Osteocyte (in vitro differentiated cells): ENCODE results near the gene NPRL2. TPM values are rescaled to one million over a fixed set of nuclear protein-coding genes. Genes with fewer than 3 reads are reported as not detected.
A peak's percentile ranks its signal among the peaks of the same experiment; 100 is the strongest.

Experiments used
- DNase-seq: peaks from one replicate; pipeline ENCODE4 v3.0.0; 2021; ENCODE audit warnings: mixed read lengths; ENCODE audit not compliant: unreplicated experiment; ENCODE audit errors: extremely low spot score
- H3K27ac Mint-ChIP-seq: one replicate; pipeline ENCODE4 v1.8.0; 2021; ENCODE audit warnings: mild to moderate bottlenecking, mixed read lengths; ENCODE audit not compliant: unreplicated experiment
- H3K27me3 Mint-ChIP-seq: one replicate; pipeline ENCODE4 v1.8.0; 2021; ENCODE audit warnings: mixed read lengths; ENCODE audit not compliant: unreplicated experiment
- H3K36me3 Mint-ChIP-seq: one replicate; pipeline ENCODE4 v1.8.0; 2021; ENCODE audit warnings: mixed read lengths; ENCODE audit not compliant: unreplicated experiment
- H3K4me1 Mint-ChIP-seq: one replicate; pipeline ENCODE4 v1.8.0; 2021; ENCODE audit warnings: mixed read lengths; ENCODE audit not compliant: unreplicated experiment
- H3K4me3 Mint-ChIP-seq: one replicate; pipeline ENCODE4 v1.8.0; 2021; ENCODE audit warnings: mild to moderate bottlenecking, moderate library complexity, mixed read lengths; ENCODE audit not compliant: unreplicated experiment
- H3K9me3 Mint-ChIP-seq: one replicate; pipeline ENCODE4 v1.8.0; 2021; ENCODE audit warnings: mixed read lengths; ENCODE audit not compliant: unreplicated experiment
- CTCF ChIP-seq: fragments of 200-600 bp; sonication (generic); IDR thresholded peaks from 2 replicates; pipeline ENCODE4 v1.5.0; 2021; ENCODE audit warnings: antibody characterized with exemption, mild to moderate bottlenecking, moderate library complexity
- total RNA-seq: library from RNA; stranded (reverse); gene quantifications from 2 replicates; pipeline ENCODE4 v1.2.1, GENCODE V29; 2021

Gene NPRL2
- total RNA-seq, 1 donor from 2014 or later, result 21.0 TPM

GRCh38 chr3:50321336-50322114 lies 29.1 kb downstream of the NPRL2 start:
- H3K4me1 Mint-ChIP-seq, result peaks cover 32% of the 10 kb centered on the region
- peak overlapping the region; percentile 99 for H3K27ac Mint-ChIP-seq
- no peaks in the 10 kb centered on the region for H3K9me3 Mint-ChIP-seq
- DNase-seq, result peak; percentile 95
- no peaks in the 10 kb centered on the region for H3K27me3 Mint-ChIP-seq
- H3K4me3 Mint-ChIP-seq, result peak overlapping the region; percentile 82
- peak; percentile 67 for TF ChIP-seq CTCF
- peaks cover 3% of the 10 kb centered on the region for H3K36me3 Mint-ChIP-seq

GRCh38 chr3:50320853-50321335 lies 29.7 kb downstream of the NPRL2 start:
- TF ChIP-seq CTCF, result no peak
- peak overlapping the region; percentile 60 for H3K27ac Mint-ChIP-seq
- peaks cover 7% of the 10 kb centered on the region for H3K36me3 Mint-ChIP-seq
- DNase-seq, result peak; percentile 91
- peak overlapping the region; percentile 84 for H3K4me3 Mint-ChIP-seq
- H3K4me1 Mint-ChIP-seq, result peaks cover 32% of the 10 kb centered on the region
- no peaks in the 10 kb centered on the region for H3K27me3 Mint-ChIP-seq
- no peaks in the 10 kb centered on the region for H3K9me3 Mint-ChIP-seq

GRCh38 chr3:50319894-50320625 lies 30.5 kb downstream of the NPRL2 start:
- Mint-ChIP-seq H3K9me3 (no peaks in the 10 kb centered on the region), H3K36me3 (peaks cover 7% of the 10 kb centered on the region), H3K4me3 (peak overlapping the region; percentile 84), H3K4me1 (peaks cover 33% of the 10 kb centered on the region), H3K27me3 (no peaks in the 10 kb centered on the region), H3K27ac (peak overlapping the region; percentile 60)
- no peak for DNase-seq
- no peak for TF ChIP-seq CTCF

- Mint-ChIP-seq H3K4me1 (peaks cover 28% of the 10 kb centered on the region), H3K27me3 (no peaks in the 10 kb centered on the region)
Observed at GRCh38 chr3:50319181-50319893, 31.2 kb downstream of the NPRL2 start.

More at GRCh38 chr3:50319181-50319893, 31.2 kb downstream of the NPRL2 start:
- TF ChIP-seq CTCF, result no peak
- Mint-ChIP-seq H3K4me3 (peak overlapping the region; percentile 14), H3K9me3 (no peaks in the 10 kb centered on the region), H3K36me3 (peaks cover 7% of the 10 kb centered on the region), H3K27ac (peak overlapping the region; percentile 27)
- DNase-seq, result no peak
